ENCODE results near the gene PPP1R16B.

The PPP1R16B gene

GRCh38 chr20:38875175-38875993 lies 69.9 kb downstream of the PPP1R16B start:
- DNase-seq (ENCODE audit: low read depth in 2 of 2) = no peak

GRCh38 chr20:38877483-38877882 lies 72.0 kb downstream of the PPP1R16B start:
- DNase-seq (ENCODE audit: low read depth in 2 of 2) = no peak

GRCh38 chr20:38878866-38879265 lies 73.4 kb downstream of the PPP1R16B start:
- DNase-seq (ENCODE audit: low read depth in 2 of 2) = no peak

- DNase-seq (ENCODE audit: low read depth in 2 of 2) = no peak
Measured at GRCh38 chr20:38880952-38881735, 75.6 kb downstream of the PPP1R16B start.

GRCh38 chr20:38881806-38882440 lies 76.4 kb downstream of the PPP1R16B start:
- no peak for DNase-seq (ENCODE audit: low read depth in 2 of 2)

DNA sequence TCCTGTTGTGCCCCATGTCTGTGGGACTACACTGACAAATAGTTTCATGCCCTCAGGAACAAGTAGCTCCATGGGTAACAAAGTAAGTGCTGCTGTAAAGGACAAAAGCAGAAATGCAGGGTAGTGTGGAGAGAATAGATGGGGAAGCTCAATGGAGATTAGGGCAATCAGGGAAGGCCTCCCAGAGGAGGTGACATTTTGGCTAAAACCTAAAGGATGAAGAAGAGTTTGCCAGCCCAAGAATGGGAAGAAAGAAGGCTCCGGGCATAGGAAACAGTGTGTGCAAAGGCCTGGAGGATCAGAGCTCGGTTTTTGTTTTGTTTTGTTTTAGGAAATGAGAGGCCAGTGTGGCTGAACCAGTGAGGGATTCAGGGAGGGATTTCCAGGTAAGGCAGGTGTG lies 77.1 kb downstream of the PPP1R16B start:
- DNase-seq (ENCODE audit: low read depth in 2 of 2) = no peak

DNA sequence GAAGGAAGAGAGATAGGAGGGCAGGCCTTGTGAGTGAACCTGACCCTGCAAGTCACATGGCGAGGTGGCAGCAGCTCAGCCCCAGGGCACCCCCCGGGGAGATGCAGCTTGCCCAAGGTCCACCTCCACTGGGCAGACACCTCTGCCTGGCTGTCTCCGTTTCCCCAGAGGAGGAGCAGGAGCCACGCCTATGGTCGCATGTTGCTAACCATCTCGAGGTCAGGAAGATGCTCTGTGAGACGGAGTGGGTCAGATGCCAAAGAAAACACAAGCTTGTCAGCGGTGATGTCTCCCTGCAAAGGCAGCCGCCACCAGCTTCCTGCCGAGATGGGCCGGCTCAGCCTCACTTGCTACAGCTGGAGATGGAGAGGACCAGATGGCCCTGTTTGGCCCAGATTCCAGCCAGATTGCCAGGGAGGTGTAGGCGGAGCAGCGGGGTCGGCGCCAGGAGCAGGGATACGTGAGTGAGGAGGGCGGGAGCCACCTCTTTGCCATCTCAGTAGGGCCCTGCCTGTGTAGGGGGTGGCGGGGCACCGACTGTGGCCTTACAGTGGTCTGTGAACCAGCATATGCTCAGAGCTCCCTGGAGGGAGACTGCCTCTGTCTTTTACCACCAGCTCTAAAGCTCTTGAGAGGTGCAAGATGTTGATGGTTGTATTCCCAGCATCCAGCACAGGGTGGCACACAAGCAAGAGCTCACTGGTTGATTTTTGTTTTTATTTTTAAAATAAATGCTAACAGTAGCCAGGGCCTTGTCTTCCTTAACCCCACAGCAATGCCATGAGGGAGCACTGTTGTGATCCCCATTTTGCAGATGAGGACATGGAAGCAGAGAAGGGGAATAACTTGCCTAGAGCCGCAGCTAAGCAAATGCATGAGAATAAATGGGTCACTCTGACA lies 77.8 kb downstream of the PPP1R16B start:
- no peak for DNase-seq (ENCODE audit: low read depth in 2 of 2)

DNA sequence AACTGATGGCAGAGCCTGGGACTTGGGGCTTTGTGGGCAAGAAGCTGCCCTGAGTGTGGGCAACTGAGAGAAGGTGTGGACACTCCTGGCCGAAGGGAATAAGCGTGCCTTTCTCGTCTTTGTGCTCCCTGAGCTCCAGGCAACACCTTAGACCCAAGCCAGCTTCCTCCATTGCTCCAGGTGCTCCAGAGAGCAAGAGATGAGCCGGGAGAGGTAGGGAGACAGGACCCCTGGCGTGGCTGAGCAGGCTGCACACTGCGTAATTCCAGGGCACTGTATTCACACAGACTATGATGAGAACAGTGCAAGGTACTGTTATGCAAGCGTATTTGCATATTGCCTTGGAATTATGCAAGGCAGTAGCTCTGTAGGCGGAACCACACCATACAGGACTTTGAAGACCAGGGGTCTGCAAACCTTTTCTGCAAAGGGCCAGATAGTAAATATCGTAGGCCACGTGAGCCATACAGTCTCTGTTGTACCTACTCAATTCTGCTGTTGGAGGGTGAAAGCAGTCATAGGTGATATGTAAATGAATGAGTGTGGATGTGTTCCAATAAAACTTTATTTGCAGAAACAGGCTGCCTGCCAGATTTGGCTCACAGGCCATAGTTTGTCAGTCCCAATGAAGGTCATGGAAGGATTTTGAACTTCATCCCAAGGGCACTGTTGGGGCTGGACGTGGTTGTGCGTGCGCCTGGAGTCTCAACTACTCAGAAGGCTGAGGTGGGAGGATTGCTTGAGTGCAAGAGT lies 78.7 kb downstream of the PPP1R16B start:
- no peak for DNase-seq (ENCODE audit: low read depth in 2 of 2)

DNA sequence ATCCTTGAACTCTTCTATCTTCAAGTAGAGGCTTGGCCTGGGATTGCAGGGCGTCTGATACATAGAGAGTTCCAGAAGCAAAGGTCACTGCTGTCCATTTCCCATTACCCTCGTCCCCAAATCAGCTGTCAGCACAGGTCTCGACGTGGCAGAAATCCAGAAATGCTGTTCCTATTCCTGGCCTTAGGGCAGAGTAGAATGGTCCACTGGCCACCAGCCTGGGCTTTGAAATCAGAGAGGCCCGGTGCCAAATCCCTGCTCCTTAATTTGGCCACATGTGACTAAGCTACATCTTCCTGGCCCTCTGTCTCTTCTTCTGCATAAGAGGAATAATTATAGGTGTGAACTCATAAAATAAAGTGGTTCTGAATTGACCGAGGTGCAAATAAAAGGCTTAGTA lies 79.9 kb downstream of the PPP1R16B start:
- no peak for DNase-seq (ENCODE audit: low read depth in 2 of 2)

DNA sequence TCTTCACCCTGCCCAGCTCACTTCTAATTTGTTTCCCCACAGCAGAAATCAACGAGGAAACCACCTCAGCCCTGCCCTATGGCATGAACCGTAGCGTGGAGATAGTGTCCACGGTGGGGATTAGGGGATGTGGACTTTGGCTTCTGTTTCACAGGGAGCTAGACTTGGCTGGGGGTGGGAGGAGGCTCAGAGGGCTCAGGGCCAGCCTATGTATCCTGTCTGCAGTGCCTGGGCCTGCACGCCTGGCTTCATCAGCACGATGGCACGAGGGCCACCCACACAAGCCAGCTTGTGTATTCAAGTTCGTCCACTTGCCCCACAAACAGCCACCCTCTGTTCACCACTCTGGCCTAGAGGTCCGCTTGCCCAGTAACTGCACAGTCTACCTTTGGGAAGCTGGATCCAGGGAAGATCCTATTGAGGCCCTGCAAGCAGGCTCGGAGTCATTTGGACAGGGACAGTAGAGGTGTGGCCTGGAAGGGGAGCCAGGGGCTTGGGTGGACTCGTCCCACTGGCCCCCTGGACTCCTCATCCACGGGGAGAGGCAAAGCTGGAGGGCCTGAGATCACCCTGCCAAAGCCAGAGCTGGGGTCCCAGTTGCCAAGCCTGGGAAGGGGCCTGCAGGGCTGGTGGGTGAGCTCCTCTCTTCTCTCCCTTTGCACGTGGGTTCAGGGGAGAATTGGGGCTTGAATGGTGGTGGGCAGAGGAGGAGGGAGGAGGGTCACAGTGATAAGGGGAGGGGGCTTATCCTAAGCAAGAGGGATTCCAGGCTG lies 82.7 kb downstream of the PPP1R16B start:
- no peak for DNase-seq (ENCODE audit: low read depth in 2 of 2)

- DNase-seq (ENCODE audit: low read depth in 2 of 2) = no peak
Measured at GRCh38 chr20:38889050-38889449, 83.6 kb downstream of the PPP1R16B start.

- no peak for DNase-seq (ENCODE audit: low read depth in 2 of 2)
Measured at GRCh38 chr20:38889792-38890496, 84.4 kb downstream of the PPP1R16B start.

- DNase-seq (ENCODE audit: low read depth in 2 of 2) = no peak
Measured at GRCh38 chr20:38890497-38890818, 85.0 kb downstream of the PPP1R16B start.

GRCh38 chr20:38892091-38892981 lies 86.8 kb downstream of the PPP1R16B start:
- no peak for DNase-seq (ENCODE audit: low read depth in 2 of 2)

GRCh38 chr20:38893056-38893564 lies 87.6 kb downstream of the PPP1R16B start:
- DNase-seq (ENCODE audit: low read depth in 2 of 2) = no peak

- peak; percentile 65 to 74 for DNase-seq (ENCODE audit: low read depth in 2 of 2)
Measured at GRCh38 chr20:38893565-38894090, 88.1 kb downstream of the PPP1R16B start.

DNA sequence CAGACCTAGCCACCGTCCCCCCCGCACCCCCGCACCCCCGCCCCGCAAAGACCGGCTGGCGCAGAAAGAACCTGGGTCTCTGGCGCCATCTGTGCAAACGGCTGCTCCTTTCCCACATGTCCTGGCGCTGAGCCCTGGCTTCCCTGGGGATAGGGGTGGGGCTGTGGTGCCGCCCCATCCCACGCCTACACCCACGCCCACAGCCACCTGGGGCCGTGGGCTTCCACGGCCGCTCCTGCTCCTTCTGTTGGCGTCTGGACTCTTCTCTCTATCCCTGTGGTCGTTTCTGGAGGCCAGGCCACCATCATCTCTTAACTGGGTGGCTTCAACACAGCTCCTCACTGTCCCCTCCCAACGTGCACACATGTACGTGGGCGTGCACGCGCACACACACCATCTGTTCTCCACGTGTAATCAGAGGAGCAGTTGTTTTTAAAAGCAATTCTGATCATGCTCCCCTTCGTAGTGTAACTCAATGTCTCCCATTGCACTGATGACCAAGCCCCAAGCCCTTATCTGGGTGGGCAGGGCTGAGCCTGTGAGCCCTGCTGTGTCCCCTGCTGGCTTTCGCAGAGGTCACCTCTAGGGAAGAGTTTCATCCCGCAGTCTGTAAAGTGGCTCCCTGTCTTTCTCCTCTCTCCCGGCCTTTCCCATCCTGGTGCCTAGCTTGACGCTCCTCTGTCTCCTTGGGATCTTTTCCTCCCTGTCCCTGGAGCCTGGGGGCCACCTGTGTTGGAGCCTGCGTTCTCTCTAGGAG lies 88.8 kb downstream of the PPP1R16B start:
- DNase-seq (ENCODE audit: low read depth in 2 of 2) = no peak

Measured in stimulated activated CD4-positive, alpha-beta T cell treated with anti-CD3 and anti-CD28 coated beads, Interleukin-12 subunit alpha, Interleukin-12 subunit beta, amount 100 ng/mL, for 24 hours (primary cell).